HG03103 (cell line): ENCODE results near the gene RALGAPA2.

Source experiments
- ATAC-seq: cut with Tn5 transposase; IDR thresholded peaks from one replicate; pipeline ENCODE4 v1.9.1; 2021; ENCODE audit warnings: low read depth; ENCODE audit not compliant: unreplicated experiment

RALGAPA2 gene

DNA sequence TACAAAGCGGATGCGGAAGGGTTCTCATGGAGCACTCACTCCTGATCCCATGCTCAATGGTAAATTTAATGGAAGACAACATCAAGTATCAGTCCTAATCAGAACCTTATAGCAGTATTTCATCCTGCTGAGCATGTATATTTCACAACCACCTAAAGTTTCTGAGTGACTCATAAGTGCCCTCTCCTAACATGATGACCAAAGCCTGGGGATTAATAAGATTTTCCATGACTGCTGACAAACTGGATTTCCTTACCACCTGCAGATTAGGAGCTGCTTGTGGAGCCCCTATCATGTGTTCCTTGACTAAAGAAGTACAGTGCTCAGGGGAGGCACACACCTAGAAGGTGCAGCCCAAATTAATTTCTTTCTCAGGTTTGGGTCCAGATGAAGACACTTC is 231.8 kb downstream of the RALGAPA2 start:
- ATAC-seq = no peak

DNA sequence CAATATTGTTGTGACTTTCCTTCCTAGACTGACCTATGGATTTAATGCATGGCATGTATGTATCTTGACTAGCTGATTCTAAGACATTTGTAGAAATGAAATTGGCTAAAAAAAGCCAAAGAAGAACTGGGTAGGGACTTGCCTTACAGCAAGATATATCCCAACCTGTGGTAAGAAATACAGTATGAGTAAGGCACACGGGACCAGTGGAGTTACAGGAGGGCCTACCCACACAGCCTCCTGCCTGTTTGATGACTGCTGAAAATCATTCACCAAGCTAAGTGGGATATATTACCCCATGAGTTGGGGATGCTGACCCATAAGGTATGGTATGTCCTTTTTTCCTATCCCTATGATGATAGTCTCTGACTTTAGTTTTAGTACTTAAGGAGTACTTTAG is 232.3 kb downstream of the RALGAPA2 start:
- ATAC-seq = no peak

DNA sequence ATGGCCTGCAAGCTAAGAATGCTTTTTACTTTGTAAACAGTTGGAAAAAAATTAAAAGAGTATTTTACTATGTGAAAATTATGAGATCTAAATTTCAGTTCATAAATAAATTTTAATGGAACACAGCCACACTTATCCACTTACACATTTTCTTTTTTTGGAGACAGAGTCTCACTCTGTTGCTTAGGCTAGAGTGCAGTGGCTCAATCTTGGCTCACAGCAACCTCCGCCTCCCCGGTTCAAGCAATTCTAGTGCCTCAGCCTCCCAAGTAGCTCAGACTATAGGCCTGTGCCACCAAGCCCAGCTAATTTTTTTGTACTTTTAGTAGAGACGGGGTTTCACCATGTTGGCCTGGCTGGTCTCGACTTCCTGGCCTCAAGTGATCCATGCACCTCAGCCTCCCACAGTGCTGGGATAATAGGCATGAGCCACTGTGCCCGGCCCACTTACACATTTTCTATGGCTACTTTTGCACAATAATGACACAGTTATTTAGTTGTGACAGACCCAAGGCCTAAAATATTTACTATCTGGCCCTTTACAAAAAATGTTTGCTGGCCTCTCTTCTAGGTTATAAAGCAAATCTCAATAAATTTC is 234.9 kb downstream of the RALGAPA2 start:
- ATAC-seq = no peak

DNA sequence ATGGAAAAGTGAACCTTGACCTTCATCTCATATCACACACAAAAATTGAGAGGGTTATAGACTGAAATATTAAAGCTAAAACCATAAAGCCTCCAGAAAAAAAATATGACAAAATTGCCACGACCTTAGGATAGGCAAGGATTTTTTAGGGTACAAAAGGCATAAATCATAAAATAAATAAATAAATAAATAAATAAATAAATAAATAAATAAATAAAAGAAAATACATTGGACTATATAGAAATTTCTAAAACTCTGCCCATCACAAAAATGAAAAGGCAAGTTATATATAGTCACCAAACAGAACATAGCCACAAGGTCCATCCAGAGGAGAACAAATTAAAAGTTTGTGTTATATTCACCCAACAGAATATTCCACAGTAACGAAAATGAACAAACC is 235.9 kb downstream of the RALGAPA2 start:
- no peak for ATAC-seq

DNA sequence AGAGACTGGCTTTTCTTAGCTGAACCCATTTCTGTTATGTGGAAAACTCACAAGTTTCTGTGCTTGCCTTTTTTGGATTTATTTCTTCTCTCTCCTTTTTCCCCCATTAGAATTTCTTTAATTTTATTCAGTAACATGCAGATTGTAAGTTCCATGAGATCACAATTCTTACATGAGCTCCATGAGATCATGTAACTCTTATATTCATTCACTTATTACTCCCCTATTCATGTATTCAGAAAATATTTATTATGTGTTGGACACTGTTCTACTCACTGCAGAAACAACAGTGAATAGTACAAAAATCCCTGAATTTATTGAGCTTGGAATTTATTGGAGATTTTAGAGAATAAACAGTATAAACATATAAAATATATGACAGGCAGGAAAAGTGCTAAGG is 238.8 kb downstream of the RALGAPA2 start:
- no peak for ATAC-seq

DNA sequence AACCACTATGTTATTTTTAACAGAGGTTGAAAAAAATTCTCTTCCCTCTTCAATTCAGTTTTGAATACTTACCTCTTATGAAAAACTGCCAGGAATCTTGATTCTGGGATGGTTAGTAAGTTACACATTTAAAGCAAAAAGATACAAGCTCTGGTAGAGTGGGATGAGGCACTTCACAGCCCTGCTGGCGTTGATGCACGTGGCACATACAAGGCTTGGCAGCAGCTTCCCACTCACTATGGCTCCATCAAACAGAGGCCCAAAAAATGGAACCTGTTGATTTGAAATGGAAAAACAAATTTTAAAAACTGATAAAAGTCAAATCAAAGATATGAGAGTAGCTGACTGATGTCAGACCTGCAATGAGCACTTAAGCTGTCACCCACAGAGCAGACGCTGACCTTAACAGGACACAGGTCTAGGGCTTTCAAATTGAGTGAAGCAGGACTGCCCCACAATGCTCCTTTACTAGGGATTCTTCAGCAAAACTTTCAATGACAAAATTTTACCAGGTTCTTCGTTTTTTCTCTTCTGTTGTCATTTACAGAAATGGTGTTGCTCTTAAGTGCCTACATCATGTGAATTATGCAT is 239.7 kb downstream of the RALGAPA2 start:
- no peak for ATAC-seq

DNA sequence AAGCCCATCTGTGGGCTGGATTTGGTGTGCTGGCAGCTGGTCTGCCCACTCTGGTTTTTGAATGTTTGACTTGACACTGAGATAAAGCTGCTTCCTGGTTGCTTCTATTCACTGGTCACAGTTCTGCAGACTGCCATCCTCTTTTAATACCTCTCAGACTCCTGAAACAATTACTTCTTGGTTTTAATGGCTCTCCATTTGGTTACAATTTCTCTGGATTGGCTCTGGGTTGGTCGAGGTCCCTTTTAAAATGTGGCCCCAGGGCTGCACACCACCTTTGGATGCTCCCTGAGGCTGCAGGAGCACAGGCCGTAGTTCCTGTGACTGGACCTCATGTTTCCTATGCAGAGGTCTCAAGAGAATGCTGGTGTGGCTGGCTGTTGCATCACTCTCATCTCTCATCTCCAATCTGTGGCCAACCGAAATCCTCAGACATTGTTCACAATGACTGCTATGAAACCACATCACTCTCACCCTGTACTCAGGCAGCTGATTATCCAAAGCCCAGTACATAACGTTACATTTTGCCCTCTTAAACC is 246.0 kb downstream of the RALGAPA2 start:
- ATAC-seq = peak; percentile 72

DNA sequence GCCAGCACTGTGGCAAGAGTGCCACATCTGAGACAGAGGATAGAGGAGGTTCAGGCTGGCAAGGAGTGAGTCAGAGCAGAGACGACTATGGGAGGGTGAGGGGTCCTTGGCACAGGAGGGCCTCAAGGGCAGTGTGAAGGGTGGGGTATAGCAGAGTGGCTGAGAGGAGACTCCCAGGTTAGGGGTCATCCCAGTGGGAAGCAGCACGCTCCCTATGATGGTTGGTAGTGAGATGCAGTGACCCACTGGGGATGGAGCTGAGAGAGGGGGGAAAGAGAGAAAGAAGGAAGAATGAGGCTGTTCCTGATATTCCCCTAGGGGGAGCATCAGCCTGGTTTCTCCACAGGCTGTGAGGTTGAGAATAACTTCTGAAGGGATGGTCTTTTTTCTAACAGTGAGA is 247.2 kb downstream of the RALGAPA2 start:
- ATAC-seq = no peak

DNA sequence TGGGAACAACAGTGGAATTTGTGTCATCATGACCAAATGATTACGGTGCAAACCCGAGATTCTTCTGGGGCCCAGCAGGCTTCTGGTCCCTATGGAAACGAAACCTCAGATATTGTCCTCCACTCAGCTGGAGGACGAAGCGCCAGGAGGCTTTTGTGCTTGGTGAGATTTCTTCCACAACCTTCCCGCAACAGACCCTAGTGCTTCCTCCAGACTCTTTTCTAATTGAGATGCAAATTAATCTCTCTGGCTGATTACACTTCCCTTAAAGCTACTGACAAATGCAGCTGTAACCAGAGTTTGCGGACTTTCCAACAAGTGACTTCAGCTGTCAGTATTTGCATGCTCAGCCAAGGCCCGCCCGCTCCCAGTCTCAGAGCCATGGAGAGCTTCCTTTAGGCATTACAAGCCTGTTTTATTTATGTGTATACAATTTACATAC is 248.5 kb downstream of the RALGAPA2 start:
- ATAC-seq = no peak

DNA sequence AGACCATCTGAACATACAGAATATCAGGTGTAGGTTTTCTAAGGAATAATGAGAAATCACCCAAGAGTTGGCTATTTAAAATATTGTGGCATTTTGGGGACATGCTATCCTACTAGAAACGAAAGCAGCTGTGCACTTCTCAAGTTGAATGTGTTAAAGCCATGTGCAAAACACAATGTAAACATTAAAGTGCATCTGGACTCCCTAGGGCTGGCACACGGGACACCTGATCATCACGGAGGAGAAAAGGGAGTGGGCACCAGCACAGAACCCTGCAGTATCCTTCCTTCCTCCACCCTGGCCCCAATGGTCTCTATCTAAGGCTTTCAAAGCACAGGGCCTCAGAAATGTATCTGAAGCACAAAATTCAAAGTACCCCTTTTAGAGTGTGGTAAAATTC is 250.3 kb downstream of the RALGAPA2 start:
- no peak for ATAC-seq

DNA sequence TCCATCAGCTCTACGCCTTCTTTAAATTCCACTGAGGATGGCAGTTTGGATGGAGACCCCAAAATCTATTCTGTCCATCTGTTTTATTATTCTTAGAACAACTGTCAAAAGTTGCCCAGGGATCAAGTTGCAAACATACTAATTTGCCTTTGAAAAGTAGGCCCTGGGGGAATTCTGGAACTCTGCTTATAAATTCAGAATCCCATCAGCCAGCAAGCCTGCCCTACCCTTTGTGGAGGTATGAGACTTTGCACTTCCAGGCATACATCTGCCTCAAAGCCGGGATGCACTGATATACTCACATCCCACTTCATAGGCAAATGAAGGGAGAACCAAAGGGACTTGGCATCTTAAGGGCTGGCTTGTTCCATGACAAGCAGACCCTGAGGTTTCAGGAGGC is 250.9 kb downstream of the RALGAPA2 start:
- ATAC-seq = no peak

DNA sequence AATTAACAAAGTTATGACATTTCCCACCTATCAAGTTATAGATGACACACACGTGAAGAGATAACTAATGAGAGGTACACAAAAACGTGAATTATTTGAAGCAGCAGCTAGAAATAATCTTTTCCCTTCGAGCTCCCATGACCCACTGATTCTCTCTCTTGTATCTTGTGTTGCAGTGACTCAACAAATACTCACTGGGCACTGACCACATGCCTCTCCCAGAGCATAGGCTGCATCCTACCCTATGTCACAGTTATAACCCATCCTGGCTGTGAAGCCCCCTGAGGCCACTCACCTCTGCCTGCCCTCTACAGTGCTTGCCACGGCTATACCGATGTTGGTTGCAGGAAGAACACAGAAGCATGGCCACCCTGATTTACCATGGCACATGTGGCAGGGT is 252.7 kb downstream of the RALGAPA2 start:
- no peak for ATAC-seq

DNA sequence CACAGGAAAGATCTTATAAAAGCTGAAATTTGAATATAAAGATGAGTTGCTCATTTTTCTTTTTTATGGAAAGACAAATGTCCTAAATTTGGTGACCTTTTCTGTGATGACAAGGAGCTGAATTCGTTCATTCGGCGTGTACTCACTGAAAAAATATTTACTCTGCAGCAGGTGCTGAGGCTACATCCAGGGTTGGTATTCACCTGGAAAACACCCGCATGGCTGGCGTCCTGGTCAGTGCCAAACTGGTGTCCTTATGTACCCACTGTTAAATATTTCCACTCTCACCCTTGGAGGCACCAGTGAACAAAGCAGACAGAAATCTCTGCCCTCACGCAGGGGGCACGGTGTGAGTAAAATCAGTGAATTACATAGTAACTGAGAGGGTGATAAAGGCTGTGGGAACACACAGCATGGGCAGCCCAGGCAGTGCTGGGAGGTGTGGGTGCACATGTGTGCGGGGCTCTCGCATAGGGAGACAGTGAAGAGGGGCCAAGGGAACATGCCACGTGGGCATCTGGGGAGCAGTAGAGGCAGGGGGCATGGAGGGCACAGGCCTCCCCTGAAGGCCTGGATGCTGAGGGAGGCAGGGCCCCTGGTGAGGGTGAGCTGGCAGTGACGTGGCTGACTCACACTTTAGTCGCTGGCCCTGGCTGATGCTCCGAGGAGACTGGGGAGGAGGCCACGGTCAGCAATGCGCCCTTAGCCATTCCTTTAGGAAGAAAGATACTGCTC is 254.9 kb downstream of the RALGAPA2 start:
- no peak for ATAC-seq

DNA sequence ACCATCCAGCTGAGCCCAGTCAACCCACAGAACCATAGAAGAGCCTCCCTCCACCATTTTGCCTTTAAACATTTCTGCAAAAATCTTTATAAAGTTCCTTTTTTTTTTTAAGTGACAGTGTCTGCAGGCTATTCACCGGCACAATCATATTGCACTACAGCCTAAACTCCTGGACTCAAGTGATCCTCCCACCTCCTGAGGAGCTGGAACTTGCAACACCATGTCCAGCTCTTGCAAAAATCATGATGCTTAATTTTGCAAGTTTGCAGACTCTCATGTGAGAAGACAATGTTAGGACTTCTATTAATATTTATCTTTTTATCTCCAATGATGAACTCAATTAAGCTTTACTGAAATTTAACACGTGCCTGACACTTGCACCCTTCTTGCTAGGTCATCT is 255.7 kb downstream of the RALGAPA2 start:
- no peak for ATAC-seq

DNA sequence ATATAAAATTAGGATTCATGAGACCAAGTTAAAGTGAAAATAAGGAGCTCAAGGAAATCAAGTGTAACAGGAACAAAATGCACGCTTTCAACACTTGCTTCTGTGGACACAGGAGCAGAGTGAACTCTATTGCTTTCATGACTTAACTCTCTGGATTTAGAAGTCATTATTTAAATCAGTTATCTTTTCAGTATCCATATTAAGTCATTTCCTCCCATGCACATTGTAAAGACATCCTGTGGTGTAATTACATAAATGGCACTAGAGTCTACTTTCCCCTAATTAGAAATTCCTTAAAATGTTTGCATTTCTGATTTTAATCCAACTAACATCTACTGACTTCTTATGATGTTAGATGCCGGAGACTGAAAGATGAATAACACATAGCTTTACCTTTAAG is 256.5 kb downstream of the RALGAPA2 start:
- no peak for ATAC-seq

DNA sequence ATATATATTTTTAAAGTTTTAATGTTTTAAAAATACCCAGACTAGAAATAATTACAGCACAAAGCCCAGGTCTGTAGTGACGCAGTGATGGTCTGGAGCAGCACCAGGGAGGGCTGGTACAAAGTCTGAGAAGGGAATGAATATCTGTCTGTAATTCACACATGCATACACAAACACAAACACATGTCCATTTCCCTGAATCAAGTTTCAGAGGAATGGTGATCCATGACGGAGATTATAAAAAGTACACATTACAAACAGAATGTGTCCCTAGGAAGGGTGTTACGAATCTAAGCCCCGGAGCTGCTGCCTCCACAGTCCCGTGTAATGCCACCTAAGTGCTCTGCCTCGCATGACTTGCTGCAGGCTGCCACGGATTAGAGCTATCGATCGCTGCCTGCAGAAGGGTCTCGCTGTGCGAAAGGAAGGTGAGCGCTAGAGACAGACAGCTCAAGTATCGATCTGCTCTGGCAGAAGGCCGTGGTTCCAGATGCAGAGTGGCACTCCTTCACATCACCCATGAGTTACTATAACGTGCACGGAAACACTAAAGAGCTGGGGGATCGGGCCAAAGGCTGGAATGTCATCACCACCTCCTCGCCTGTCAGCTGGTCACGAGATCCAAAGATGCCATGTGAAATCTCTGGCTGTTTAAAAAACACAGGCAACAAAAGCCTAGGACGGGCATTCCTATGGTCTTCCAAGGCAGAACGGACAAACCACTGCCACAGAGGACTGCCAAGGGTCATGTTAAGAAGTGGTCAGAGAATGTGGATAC is 257.4 kb downstream of the RALGAPA2 start:
- ATAC-seq = no peak

DNA sequence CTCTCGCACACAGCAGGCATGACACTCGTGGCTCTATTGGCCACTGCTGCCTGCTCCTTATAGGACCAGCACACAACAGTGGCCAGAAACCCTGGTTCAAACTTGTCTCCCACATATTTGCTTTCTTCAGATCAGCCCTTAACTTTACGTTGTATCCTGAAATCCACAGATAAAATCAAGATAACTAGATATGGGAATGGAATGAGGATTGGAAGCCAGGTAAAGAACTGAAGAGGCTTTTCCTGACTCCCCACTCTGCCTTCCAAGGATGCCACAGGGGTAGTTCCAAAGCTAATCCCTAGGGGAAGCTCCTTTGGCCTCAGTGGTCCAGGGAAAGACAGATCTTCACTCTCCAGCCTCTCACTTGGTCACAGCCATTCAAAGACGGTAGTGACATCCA is 258.1 kb downstream of the RALGAPA2 start:
- no peak for ATAC-seq

DNA sequence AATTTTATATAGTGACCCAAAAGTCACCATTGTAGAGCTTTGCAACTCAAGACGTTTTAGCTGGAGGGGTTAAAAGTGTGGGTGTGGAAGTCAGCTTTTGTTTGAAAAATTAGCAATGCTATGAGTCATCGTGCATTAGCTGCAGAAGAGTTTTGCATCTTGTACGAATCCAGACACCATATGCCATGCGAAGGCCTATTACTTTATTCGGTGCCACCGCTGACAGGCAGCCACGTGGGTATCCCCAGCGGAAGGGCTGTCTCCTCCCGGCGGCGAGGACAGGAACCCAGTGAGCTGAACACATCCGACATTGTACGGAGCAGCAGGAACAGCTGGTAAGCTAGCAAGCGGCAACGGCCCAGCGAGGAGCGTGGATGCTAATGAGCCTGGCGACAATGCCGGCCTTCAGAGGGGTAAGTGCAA is 260.2 kb downstream of the RALGAPA2 start:
- peak; percentile 83 for ATAC-seq

DNA sequence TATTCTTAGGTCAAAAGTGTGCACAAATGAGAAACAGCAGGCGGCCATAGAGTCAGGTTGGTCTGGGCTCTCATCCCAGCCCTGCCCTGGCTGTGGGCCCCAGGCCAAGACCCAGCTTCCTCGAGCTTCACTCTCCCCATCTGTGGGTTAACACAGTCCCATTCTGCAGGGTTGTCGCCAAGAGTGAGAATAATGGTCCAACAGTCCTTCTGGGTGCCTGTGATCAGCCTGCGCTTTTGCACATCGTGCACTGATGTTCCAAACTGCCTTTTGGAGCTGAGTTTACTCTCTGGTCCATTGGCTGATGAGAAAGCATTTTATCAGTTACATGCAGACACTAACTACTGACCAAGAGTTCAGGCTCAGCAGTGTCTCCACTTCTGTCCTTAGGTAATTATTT is 261.9 kb downstream of the RALGAPA2 start:
- ATAC-seq = no peak

DNA sequence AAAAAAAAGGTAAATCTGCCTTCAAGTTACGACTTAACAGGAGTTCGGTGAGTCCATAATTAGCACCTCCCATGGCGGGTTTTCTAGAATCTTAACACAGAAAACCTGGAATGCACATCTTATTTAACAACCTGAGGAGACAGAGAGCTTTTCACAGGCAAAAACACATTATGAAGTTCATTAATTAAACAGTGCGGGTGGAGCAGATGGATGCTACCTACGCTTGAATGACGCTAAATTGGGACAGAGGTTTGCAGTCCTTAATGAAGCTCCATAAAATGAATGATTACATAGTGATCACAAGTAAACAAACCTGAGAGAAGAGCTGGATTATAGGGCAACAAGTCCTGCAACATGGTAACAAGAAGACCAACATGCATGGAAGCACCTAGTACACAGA is 263.6 kb downstream of the RALGAPA2 start:
- ATAC-seq = no peak

DNA sequence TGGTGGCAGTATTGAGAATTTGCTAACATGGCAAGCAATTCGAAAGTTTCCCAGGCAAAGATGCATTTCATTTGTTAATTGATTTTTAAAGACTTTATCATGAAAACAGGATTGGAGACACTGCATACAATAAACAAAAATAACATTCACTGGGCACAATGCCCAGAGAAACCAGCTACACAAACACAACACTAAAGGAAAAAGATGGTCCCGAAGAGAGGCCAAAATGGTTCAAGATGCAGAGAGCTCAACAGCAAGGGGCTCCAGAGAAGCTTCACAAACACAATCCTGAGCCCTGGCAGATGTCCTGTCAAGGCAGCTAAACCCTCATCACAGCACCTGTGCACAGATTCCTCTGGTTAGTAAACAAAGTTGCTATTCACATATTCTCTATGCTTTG is 265.2 kb downstream of the RALGAPA2 start:
- no peak for ATAC-seq
